Central memory CD4-positive, alpha-beta T cell (primary cell): ENCODE data around the gene CPLANE2.
"Not testable (repeated sequence)": the region's sequence is repeated elsewhere in the genome, so short reads cannot be mapped to it uniquely, and the experiment has no call there.

Experiments
- DNase-seq: peaks from one replicate; pipeline ENCODE4 v3.0.0; 2022

CPLANE2 gene

GRCh38 chr1:16248603-16249516, 11.9 kb upstream of the CPLANE2 start:
- DNase-seq: no peak

GRCh38 chr1:16248007-16248436, 11.0 kb upstream of the CPLANE2 start:
- DNase-seq: no peak

DNA sequence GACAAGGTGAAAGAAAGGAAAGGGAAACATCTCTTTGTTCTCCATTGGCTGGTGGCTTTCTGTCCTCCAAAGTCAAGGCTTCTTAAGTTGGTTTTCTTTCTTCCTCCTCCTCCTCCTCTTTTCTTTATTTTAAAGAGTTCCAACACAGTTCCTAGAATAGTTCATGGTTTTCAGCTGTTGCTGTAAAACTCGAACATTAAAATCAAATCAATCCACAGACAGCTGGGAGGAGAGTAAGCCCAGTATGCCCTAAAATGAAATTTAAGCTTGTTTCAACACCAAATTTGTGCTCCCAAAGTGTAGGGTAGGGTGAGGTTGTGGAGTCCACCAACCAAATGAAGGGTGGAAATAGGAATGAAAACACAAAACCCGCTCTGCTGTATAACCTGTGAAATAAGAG, 10.5 kb upstream of the CPLANE2 start:
- no peak for DNase-seq

- no peak for DNase-seq
Observed at GRCh38 chr1:16246961-16247360, 10.0 kb upstream of the CPLANE2 start.

DNA sequence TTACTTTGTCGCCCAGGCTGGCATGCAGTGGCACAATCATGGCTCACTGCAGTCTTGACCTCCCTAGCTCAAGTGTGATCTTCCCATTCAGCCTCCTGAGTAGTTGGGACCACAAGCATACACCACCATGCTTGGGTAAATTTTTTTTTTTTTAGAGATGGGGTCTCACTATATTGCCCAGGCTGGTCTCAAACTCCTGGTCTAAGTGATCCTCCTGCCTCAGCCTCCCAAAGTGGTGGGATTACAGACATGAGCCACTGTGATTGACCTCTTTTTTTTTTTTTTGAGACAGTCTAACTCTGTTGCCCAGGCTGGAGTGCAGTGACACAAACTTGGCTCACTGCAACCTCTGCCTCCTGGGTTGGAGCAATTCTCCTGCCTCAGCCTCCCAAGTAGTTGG, 9.3 kb upstream of the CPLANE2 start:
- DNase-seq: not testable (repeated sequence)

DNA sequence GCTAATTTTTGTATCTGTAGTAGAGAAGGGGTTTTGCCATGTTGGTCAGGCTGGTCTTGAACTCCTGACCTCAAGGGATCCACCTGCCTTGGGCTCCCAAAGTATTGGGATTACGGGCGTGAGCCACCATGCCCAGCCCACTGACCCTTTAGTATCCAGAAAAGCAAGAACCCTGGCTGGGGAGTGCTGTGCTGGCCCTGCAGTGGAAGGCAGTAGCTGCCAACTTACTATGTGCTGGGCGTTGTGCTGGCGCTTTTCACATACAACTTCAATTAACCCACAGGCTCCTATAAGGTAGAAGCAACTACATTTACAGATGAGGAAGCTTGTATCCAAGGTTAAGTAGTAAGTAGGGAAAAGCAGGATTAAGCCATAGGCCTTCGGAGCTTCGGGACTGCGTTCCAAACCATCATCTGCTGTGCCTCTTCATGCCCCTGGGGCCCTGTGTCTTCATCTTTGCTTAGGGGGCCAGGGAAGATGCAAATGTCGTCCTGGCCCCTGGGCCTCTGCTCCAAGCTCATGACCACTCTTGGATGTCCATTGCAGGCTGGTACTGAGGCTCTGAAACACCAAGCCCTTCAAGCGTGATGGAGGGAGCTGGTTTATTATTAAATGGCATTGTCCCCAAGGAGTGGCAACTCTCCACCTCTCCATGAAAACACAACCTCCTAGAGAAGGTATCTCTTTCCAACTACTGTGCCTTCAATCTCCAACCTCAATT, 8.7 kb upstream of the CPLANE2 start:
- no peak for DNase-seq

- DNase-seq: no peak
Observed at GRCh38 chr1:16244650-16245285, 7.8 kb upstream of the CPLANE2 start.

DNA sequence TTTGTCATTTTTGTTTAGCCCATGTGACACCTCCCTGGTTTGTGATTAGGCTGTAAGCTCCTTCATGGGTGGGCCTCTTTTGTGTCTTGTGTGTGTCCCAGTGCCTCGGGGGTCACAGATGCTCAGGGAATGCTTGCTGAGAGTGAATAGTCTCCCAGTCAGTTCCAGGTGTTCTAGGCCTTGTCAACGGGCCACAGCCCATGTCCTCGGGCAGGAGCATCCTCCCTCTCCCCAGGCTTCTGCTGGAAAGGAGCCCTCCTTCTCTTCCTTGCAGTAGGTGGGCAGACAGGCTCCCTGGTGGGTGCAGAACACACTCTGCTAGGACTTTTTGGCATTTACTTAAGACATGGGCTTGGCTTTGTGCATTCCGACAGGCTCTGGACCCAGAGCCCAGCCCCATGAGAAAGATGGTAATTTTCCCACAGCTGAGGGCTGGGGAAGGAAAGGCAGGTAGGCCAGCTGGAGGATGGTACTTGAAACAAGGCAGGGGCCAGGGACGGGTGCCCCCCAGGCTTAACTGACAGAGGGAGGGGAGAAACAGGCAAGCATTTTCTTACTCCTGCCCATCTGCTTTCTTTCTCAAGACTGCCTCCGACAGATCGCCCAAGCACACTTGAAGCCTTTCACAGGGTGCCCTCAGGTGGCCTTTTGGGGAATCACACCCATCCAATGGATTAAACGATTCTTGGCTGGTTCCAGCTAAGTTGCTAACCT, 7.1 kb upstream of the CPLANE2 start:
- DNase-seq: peak; percentile 64

DNA sequence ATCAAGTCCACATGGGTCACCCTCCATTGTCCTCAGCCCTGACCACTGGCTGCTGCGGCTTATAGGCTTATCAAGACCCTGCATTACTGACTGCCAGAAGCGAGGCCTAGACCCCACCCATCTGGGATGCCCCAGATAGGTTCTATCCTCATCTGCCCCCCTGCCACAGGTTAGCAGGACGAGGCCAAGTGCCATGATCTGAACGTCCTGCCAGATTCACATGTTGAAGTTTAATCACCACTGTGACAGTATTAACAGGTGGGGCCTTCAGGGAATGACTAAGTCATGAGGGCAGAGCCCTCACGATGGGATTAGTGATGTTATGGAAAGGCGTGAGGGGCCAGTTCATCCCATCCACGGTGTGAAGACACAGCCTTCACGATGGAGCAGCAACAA, 6.2 kb upstream of the CPLANE2 start:
- no peak for DNase-seq

GRCh38 chr1:16242556-16243214, 5.7 kb upstream of the CPLANE2 start:
- no peak for DNase-seq

DNA sequence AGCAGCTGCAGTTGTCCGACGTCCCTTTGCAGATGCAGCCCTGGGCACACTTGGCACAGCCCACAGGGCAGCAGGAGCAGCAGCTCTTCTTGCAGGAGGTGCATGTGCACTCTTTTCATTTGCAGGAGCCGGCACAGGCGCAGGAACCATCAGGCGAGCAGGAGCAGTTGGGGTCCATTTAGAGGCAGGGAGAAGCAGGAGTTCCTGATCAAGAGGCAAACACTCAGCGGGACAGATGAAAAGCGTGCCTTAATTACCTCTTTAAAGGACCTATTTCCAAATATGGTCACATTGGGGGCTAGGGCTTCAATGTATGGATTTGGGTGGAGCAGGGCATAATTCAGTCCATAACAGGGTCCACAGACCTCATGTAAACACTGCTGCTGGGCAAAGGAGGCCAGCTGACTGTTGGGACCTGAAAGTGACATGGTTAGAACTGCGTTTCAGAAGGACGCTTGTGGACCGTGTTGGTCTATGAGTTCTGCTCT, 4.3 kb upstream of the CPLANE2 start:
- no peak for DNase-seq

GRCh38 chr1:16239972-16240491, 3.0 kb upstream of the CPLANE2 start:
- no peak for DNase-seq

GRCh38 chr1:16237343-16237830, 404 bp upstream of the CPLANE2 start:
- no peak for DNase-seq

- peak; percentile 51 for DNase-seq
Observed at GRCh38 chr1:16235944-16236510, 956 bp downstream of the CPLANE2 start.

DNA sequence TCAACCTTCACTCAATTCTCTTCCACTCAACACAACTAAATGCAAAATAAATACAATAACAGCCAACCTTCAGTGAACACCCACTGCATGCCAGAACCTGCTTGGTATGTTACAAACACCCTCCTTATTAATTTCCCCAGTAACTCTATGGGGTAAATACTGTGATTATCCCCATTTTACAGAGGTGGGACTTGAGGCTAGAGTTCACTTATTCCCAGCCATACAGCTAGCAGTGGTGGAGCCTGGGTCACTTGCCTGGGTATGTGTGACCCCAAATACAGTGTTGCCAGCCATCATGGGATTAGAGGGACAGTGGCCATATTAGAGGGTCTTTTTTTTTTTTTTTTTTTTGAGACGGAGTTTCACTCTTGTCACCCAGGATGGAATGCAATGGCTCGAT, 1.6 kb downstream of the CPLANE2 start:
- DNase-seq: no peak

GRCh38 chr1:16233431-16233830, 3.6 kb downstream of the CPLANE2 start:
- no peak for DNase-seq

GRCh38 chr1:16232316-16232710, 4.7 kb downstream of the CPLANE2 start:
- no peak for DNase-seq

GRCh38 chr1:16231331-16232315, 5.4 kb downstream of the CPLANE2 start:
- no peak for DNase-seq

DNA sequence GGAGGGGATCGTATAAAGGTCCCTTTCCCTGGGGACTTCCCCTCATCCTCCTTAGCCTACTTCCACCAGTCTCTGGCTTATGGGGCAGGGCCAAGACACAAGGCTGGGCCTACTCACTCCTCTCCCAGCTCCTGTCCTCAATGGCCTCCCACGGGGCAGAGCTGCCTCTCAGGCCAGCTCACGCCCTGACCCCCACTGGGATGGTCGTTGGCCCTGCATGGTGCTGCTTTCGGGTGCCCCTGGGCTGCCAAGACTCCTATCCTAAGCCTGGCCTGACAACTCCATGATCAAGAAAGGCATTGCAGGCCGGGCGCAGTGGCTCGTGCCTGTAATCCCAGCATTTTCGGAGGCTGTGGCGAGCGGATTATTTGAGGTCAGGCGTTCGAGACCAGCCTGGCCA, 6.2 kb downstream of the CPLANE2 start:
- no peak for DNase-seq
